Upper lobe of left lung (tissue), 4 donors: ENCODE measurements around the gene ERN2.
"Not testable (repeated sequence)": the region's sequence is repeated elsewhere in the genome, so short reads cannot be mapped to it uniquely, and the experiment has no call there.

Experiments used
- POLR2AphosphoS5 ChIP-seq, 2 donors: sonication (generic); formaldehyde crosslinking; IDR thresholded peaks; one replicate each; pipeline ENCODE4 v1.5.1; 2017; ENCODE audit warnings: antibody characterized with exemption in 2 of 2
- TF ChIP-seq, protein P1 (sequence below), 6 experiments: fragments of 450-650 bp in 4 of 6; fragments of 200-600 bp in 2 of 6; sonication (generic) in 2 of 6; IDR thresholded peaks; one replicate each; pipeline ENCODE4 v1.5.1; 2016 to 2019; ENCODE audit warnings: antibody characterized with exemption in 6 of 6

GRCh38 chr16:23751053-23751452, 38.0 kb upstream of the ERN2 start:
- not testable (repeated sequence) for TF ChIP-seq POLR2AphosphoS5 (IDR thresholded peaks at IDR 0.05)
- TF ChIP-seq, protein P1, sequence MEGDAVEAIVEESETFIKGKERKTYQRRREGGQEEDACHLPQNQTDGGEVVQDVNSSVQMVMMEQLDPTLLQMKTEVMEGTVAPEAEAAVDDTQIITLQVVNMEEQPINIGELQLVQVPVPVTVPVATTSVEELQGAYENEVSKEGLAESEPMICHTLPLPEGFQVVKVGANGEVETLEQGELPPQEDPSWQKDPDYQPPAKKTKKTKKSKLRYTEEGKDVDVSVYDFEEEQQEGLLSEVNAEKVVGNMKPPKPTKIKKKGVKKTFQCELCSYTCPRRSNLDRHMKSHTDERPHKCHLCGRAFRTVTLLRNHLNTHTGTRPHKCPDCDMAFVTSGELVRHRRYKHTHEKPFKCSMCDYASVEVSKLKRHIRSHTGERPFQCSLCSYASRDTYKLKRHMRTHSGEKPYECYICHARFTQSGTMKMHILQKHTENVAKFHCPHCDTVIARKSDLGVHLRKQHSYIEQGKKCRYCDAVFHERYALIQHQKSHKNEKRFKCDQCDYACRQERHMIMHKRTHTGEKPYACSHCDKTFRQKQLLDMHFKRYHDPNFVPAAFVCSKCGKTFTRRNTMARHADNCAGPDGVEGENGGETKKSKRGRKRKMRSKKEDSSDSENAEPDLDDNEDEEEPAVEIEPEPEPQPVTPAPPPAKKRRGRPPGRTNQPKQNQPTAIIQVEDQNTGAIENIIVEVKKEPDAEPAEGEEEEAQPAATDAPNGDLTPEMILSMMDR (IDR thresholded peaks at IDR 0.05): not testable (repeated sequence)
